ENCODE data around the gene TNS2. TPM values are rescaled to one million over a fixed set of nuclear protein-coding genes. Genes with fewer than 3 reads are reported as not detected.
A peak's percentile ranks its signal among the peaks of the same experiment; 100 is the strongest.

TNS2 gene
- total RNA-seq, 2 donors from 2014 or later, result 76.2 to 153 TPM

GRCh38 chr12:53096759-53097158, 46.9 kb downstream of the TNS2 start:
- Histone ChIP-seq H3K27ac (peak overlapping the region; percentile 83 to 95), H3K9me3 (no peaks in the 10 kb centered on the region), H3K36me3 (peaks cover 10% of the 10 kb centered on the region), H3K4me1 (peaks cover 0 to 38% of the 10 kb centered on the region in 2 donors), H3K4me3 (peak overlapping the region; percentile 59 to 69), H3K27me3 (no peaks in the 10 kb centered on the region)
- no peak for DNase-seq (ENCODE audit: low spot score)
- TF ChIP-seq CTCF (IDR thresholded peaks at IDR 0.05), result no peak

GRCh38 chr12:53097207-53097563, 47.3 kb downstream of the TNS2 start:
- no peak for TF ChIP-seq CTCF (IDR thresholded peaks at IDR 0.05)
- Histone ChIP-seq H3K4me1 (peaks cover 0 to 38% of the 10 kb centered on the region in 2 donors), H3K27me3 (no peaks in the 10 kb centered on the region), H3K27ac (peak overlapping the region; percentile 83 to 95), H3K9me3 (no peaks in the 10 kb centered on the region), H3K36me3 (peaks cover 10% of the 10 kb centered on the region), H3K4me3 (peak overlapping the region; percentile 59 to 69)
- no peak for DNase-seq (ENCODE audit: low spot score)

GRCh38 chr12:53097564-53098353, 47.9 kb downstream of the TNS2 start, which contains the start of gene IGFBP6:
IGFBP6 (plus strand) TSS chr12:53097667; CDS start chr12:53097718, 51 bp downstream.
- Histone ChIP-seq H3K36me3 (peaks cover 10% of the 10 kb centered on the region), H3K9me3 (no peaks in the 10 kb centered on the region), H3K27me3 (no peaks in the 10 kb centered on the region), H3K4me3 (peak within 1 kb of the TSS; percentile 59 to 69), H3K4me1 (peaks cover 0 to 38% of the 10 kb centered on the region in 2 donors), H3K27ac (peak within 1 kb of the TSS; percentile 83 to 95)
- DNase-seq (ENCODE audit: low spot score), result no peak
- peak in 1 of 2 donors; percentile 40 for TF ChIP-seq CTCF (IDR thresholded peaks at IDR 0.05)

- no peaks in the 10 kb centered on the region for H3K9me3 ChIP-seq
- peak overlapping the region; percentile 59 to 69 for H3K4me3 ChIP-seq
- H3K27me3 ChIP-seq, result no peaks in the 10 kb centered on the region
- peak overlapping the region; percentile 83 to 95 for H3K27ac ChIP-seq
- H3K4me1 ChIP-seq, result peaks cover 0 to 38% of the 10 kb centered on the region in 2 donors
- peak; percentile 82 for DNase-seq (ENCODE audit: low spot score)
- no peak for TF ChIP-seq CTCF (IDR thresholded peaks at IDR 0.05)
- H3K36me3 ChIP-seq, result peaks cover 10% of the 10 kb centered on the region
Observed at GRCh38 chr12:53098354-53098981, 48.6 kb downstream of the TNS2 start.

GRCh38 chr12:53099071-53099882, 49.4 kb downstream of the TNS2 start:
- peak; percentile 98 for DNase-seq (ENCODE audit: low spot score)
- Histone ChIP-seq H3K4me3 (peak overlapping the region; percentile 59 to 69), H3K36me3 (peaks cover 10% of the 10 kb centered on the region), H3K4me1 (peaks cover 0 to 38% of the 10 kb centered on the region in 2 donors), H3K9me3 (no peaks in the 10 kb centered on the region), H3K27ac (peak overlapping the region; percentile 83 to 95), H3K27me3 (no peaks in the 10 kb centered on the region)
- peak; percentile 90 to 98 for TF ChIP-seq CTCF (IDR thresholded peaks at IDR 0.05)

Data from right atrium auricular region (tissue), 2 donors.